Stimulated activated naive CD4-positive, alpha-beta T cell (primary cell): ENCODE measurements around the gene PIAS4.

Source experiments
- DNase-seq, 6 experiments: peaks; one replicate each; lab custom pipeline; 2025; lab: John Stamatoyannopoulos, UW

Gene PIAS4

GRCh38 chr19:4023600-4024398, 16.3 kb downstream of the PIAS4 start:
- no peak for DNase-seq

- DNase-seq = no peak
Observed at GRCh38 chr19:4025317-4025716, 17.8 kb downstream of the PIAS4 start.

- DNase-seq = no peak
Observed at GRCh38 chr19:4027146-4027545, 19.6 kb downstream of the PIAS4 start.

GRCh38 chr19:4028334-4029246, 21.1 kb downstream of the PIAS4 start:
- no peak for DNase-seq

GRCh38 chr19:4029247-4029614, 21.7 kb downstream of the PIAS4 start:
- DNase-seq = no peak

- no peak for DNase-seq
Observed at GRCh38 chr19:4030552-4030951, 23.0 kb downstream of the PIAS4 start.

- no peak for DNase-seq
Observed at GRCh38 chr19:4030981-4031380, 23.4 kb downstream of the PIAS4 start.

- no peak for DNase-seq
Observed at GRCh38 chr19:4031420-4031819, 23.9 kb downstream of the PIAS4 start.

GRCh38 chr19:4032436-4032835, 24.9 kb downstream of the PIAS4 start:
- DNase-seq = no peak

- no peak for DNase-seq
Observed at GRCh38 chr19:4033028-4033956, 25.8 kb downstream of the PIAS4 start.

GRCh38 chr19:4034048-4035017, 26.8 kb downstream of the PIAS4 start:
- DNase-seq = no peak

GRCh38 chr19:4035018-4035566, 27.6 kb downstream of the PIAS4 start:
- no peak for DNase-seq

GRCh38 chr19:4035582-4035981, 28.0 kb downstream of the PIAS4 start:
- DNase-seq = no peak

GRCh38 chr19:4036576-4037300, 29.2 kb downstream of the PIAS4 start:
- DNase-seq = no peak

GRCh38 chr19:4037301-4037949, 29.9 kb downstream of the PIAS4 start:
- no peak for DNase-seq

- no peak for DNase-seq
Observed at GRCh38 chr19:4038057-4038456, 30.5 kb downstream of the PIAS4 start.

GRCh38 chr19:4038661-4039423, 31.3 kb downstream of the PIAS4 start:
- DNase-seq = no peak

- DNase-seq = no peak
Observed at GRCh38 chr19:4042064-4042730, 34.7 kb downstream of the PIAS4 start.
